ENCODE results near the gene CST9. TPM values are rescaled to one million over a fixed set of nuclear protein-coding genes. Genes with fewer than 3 reads are reported as not detected.

The CST9 gene
- total and polyA plus RNA-seq, 2 of the 13 experiments (the other 11 are each of a cell fraction or from before 2014, with no cell fraction given) = 0.07 TPM; not detected in 1

GRCh38 chr20:23629017-23629541 lies 23.4 kb upstream of the CST9 start (continued):
- TF ChIP-seq JARID2 (CRISPR knock-in tag; IDR thresholded peaks at IDR 0.05; ENCODE audit: insufficient replicate concordance) (no peak), ZGPAT (CRISPR knock-in tag; IDR thresholded peaks at IDR 0.05) (peak; percentile 96), NFE2 (CRISPR knock-in tag; IDR thresholded peaks at IDR 0.05) (0 out of 2 replicates have a peak, but pooled peaks have one; percentile 11), HMG20A (CRISPR knock-in tag; IDR thresholded peaks at IDR 0.05; ENCODE audit: borderline replicate concordance) (peak; percentile 91), CHD4 (IDR thresholded peaks at IDR 0.05; ENCODE audit: borderline replicate concordance, low read length) (peak; percentile 88; the same call in 1 of the 2 replicates), SMARCC2 (IDR thresholded peaks at IDR 0.05) (no peak), BORCS8-MEF2B (CRISPR knock-in tag; IDR thresholded peaks at IDR 0.05) (peak; percentile 94), KLF12 (CRISPR knock-in tag; IDR thresholded peaks at IDR 0.05; ENCODE audit: borderline replicate concordance) (peak; percentile 91), ZNF451 (CRISPR knock-in tag; IDR thresholded peaks at IDR 0.05) (peak; percentile 56; the same call in 1 of the 2 replicates), SMAD1 (CRISPR knock-in tag; IDR thresholded peaks at IDR 0.05; ENCODE audit: borderline replicate concordance, low read depth) (peak; percentile 96; the same call in 1 of the 2 replicates), PAWR (CRISPR knock-in tag; IDR thresholded peaks at IDR 0.05; ENCODE audit: borderline replicate concordance) (0 out of 2 replicates have a peak, but pooled peaks have one; percentile 76), PREB (CRISPR knock-in tag; IDR thresholded peaks at IDR 0.05) (no peak), ZNF800 (CRISPR knock-in tag; IDR thresholded peaks at IDR 0.05) (no peak), ZNF670 (CRISPR knock-in tag; IDR thresholded peaks at IDR 0.05; ENCODE audit: borderline replicate concordance) (no peak), PHF5A (CRISPR knock-in tag; IDR thresholded peaks at IDR 0.05; ENCODE audit: low read depth, unreplicated experiment) (peak; percentile 90), CBFB (CRISPR knock-in tag; IDR thresholded peaks at IDR 0.05) (no peak), REL (CRISPR knock-in tag; conservative IDR thresholded peaks at IDR 0.05) (no peak), STAG1 (CRISPR knock-in tag; IDR thresholded peaks at IDR 0.05) (no peak), BRD4 (CRISPR knock-in tag; IDR thresholded peaks at IDR 0.05) (no peak), ATF3 (CRISPR knock-in tag; IDR thresholded peaks at IDR 0.05) (no peak; the same call in 1 of the 2 replicates), MBD4 (IDR thresholded peaks at IDR 0.05; ENCODE audit: borderline replicate concordance, low read length) (no peak), USF2 (IDR thresholded peaks at IDR 0.05; ENCODE audit: low read depth, low read length) (peak; percentile 95), USF2 (CRISPR knock-in tag; IDR thresholded peaks at IDR 0.05; ENCODE audit: borderline replicate concordance) (peak; percentile 97; the same call in 1 of the 2 replicates)

Measured in HepG2 (cell line).